Forelimb muscle (tissue), 1 donor: Measurements from ENCODE around the gene ITPKC. TPM values are rescaled to one million over a fixed set of nuclear protein-coding genes. Genes with fewer than 3 reads are reported as not detected.

Experiments
- DNase-seq: peaks from one replicate; pipeline ENCODE4 v3.0.0-alpha.2; 2013; ENCODE audit warnings: low read depth
- polyA plus RNA-seq: library from polyadenylated mRNA; unstranded; fragments of 120-200 nt; gene quantifications from one replicate; pipeline ENCODE4 v1.2.1, GENCODE V29; 2013; ENCODE audit not compliant: insufficient read length

Gene ITPKC
- polyA plus RNA-seq, 1 donor, result 9.9 TPM

- DNase-seq, result no peak
These were observed 26.7 kb upstream of the ITPKC start, which contains the start of gene NUMBL for GRCh38 chr19:40690050-40690692. Gene NUMBL (minus strand): TSS chr19:40690651. CDS start chr19:40690483, 168 bp downstream.

- DNase-seq, result peak; percentile 56
These were observed 26.1 kb upstream of the ITPKC start for GRCh38 chr19:40690693-40691420.

GRCh38 chr19:40691421-40692211 lies 25.3 kb upstream of the ITPKC start:
- no peak for DNase-seq

- no peak for DNase-seq
These were observed 24.7 kb upstream of the ITPKC start for GRCh38 chr19:40692212-40692551.

GRCh38 chr19:40693150-40693788 lies 23.6 kb upstream of the ITPKC start:
- DNase-seq, result no peak

GRCh38 chr19:40693896-40694295 lies 23.0 kb upstream of the ITPKC start:
- DNase-seq, result no peak

- no peak for DNase-seq
These were observed 21.0 kb upstream of the ITPKC start for GRCh38 chr19:40695881-40696280.

- no peak for DNase-seq
These were observed 19.9 kb upstream of the ITPKC start for GRCh38 chr19:40697007-40697406.

- DNase-seq, result no peak
These were observed 16.8 kb upstream of the ITPKC start for GRCh38 chr19:40700083-40700482.

GRCh38 chr19:40701758-40702157 lies 15.2 kb upstream of the ITPKC start:
- DNase-seq, result no peak

- no peak for DNase-seq
These were observed 14.4 kb upstream of the ITPKC start for GRCh38 chr19:40702337-40703012.

GRCh38 chr19:40703029-40703755 lies 13.7 kb upstream of the ITPKC start:
- DNase-seq, result no peak

- DNase-seq, result no peak
These were observed 12.2 kb upstream of the ITPKC start for GRCh38 chr19:40704491-40705361.

- DNase-seq, result no peak
These were observed 11.6 kb upstream of the ITPKC start for GRCh38 chr19:40705362-40705651.

- DNase-seq, result no peak
These were observed 10.8 kb upstream of the ITPKC start for GRCh38 chr19:40705950-40706619.

- no peak for DNase-seq
These were observed 9.3 kb upstream of the ITPKC start for GRCh38 chr19:40707615-40708014.

- no peak for DNase-seq
These were observed 7.1 kb upstream of the ITPKC start for GRCh38 chr19:40709817-40710216.

GRCh38 chr19:40713939-40714338 lies 3.0 kb upstream of the ITPKC start:
- no peak for DNase-seq

- peak; percentile 80 for DNase-seq
These were observed 2.2 kb upstream of the ITPKC start for GRCh38 chr19:40714441-40715299.
